ENCODE results near the gene PIK3R5. TPM values are rescaled to one million over a fixed set of nuclear protein-coding genes. Genes with fewer than 3 reads are reported as not detected.

The PIK3R5 gene
- total and polyA plus RNA-seq, 3 donors from 2014 or later = 6.1 to 14.0 (median 7.4) TPM

DNA sequence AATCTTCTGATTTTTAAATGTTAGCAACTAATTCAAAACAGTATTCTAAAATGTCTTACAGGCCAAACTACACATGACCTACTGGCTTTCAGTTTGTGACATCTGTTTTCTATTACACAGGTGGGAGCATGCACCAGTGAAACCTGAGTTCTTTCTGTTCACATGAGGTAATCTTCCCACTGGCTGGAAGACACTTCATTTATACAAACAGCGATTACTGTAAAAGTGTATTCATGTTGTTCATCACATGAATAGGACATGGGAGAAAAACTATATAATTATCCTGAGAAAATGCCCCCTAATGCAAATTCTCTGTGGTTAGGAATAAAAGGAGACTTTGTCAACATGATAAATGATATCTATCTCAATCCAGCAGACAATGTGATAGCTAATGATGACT is 11.1 kb upstream of the PIK3R5 start:
- H3K27ac ChIP-seq = no peak overlapping the region
- intact Hi-C loops (cut with DNase I; ENCODE audit: low total_unique reads) = no loop called here
- no peaks in the 10 kb centered on the region for H3K36me3 ChIP-seq (ENCODE audit: low read depth, missing control alignments)
- TF ChIP-seq POLR2A (IDR thresholded peaks at IDR 0.05) = no peak
- TF ChIP-seq, protein P1, sequence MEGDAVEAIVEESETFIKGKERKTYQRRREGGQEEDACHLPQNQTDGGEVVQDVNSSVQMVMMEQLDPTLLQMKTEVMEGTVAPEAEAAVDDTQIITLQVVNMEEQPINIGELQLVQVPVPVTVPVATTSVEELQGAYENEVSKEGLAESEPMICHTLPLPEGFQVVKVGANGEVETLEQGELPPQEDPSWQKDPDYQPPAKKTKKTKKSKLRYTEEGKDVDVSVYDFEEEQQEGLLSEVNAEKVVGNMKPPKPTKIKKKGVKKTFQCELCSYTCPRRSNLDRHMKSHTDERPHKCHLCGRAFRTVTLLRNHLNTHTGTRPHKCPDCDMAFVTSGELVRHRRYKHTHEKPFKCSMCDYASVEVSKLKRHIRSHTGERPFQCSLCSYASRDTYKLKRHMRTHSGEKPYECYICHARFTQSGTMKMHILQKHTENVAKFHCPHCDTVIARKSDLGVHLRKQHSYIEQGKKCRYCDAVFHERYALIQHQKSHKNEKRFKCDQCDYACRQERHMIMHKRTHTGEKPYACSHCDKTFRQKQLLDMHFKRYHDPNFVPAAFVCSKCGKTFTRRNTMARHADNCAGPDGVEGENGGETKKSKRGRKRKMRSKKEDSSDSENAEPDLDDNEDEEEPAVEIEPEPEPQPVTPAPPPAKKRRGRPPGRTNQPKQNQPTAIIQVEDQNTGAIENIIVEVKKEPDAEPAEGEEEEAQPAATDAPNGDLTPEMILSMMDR (IDR thresholded peaks at IDR 0.05) = no peak
- H3K4me1 ChIP-seq = no peaks in the 10 kb centered on the region
- 96 to 97% methylated on average over 1 of the region's 1 CpG for WGBS, 2 donors
- H3K9me3 ChIP-seq = no peaks in the 10 kb centered on the region
- no peak for DNase-seq
- H3K27me3 ChIP-seq = no peaks in the 10 kb centered on the region
- H3K4me3 ChIP-seq = no peak overlapping the region

DNA sequence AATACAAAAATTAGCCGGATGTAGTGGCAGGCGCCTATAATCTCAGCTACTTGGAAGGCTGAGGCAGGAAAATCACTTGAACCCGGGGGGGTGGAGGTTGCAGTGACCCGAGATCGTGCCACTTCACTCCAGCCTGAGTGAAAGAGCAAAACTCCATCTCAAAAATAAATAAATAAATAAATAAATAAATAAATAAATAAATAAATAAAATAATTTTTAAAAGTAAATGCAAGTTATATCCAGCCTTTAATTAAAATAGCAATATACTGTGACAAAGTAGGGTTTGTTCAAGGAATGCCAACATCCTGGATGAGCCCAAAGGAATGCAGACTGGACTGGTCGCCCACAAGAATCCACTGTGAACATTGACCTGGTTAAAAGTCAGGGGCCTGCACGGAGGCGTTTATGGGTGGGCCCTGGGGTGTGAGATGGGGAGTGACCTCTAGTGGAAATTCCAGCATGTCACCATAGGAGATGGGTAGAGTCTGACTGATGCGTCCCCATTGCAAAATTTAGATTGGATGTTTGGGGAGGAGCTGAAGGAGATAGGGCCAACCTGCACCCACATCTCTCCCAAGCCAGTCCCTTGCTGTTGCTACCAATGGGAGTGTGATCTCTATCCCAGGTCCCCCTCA is 9.7 kb upstream of the PIK3R5 start:
- Histone ChIP-seq H3K9me3 (no peaks in the 10 kb centered on the region), H3K36me3 (ENCODE audit: low read depth, missing control alignments) (no peaks in the 10 kb centered on the region), H3K27me3 (no peaks in the 10 kb centered on the region), H3K4me3 (no peak overlapping the region), H3K4me1 (no peaks in the 10 kb centered on the region), H3K27ac (no peak overlapping the region)
- no peak for TF ChIP-seq POLR2A (IDR thresholded peaks at IDR 0.05)
- TF ChIP-seq, protein P1 (IDR thresholded peaks at IDR 0.05) = no peak
- WGBS, 2 donors = 77 to 92% methylated on average over 9 of the region's 9 CpGs
- no peak for DNase-seq
- intact Hi-C loops (cut with DNase I; ENCODE audit: low total_unique reads) = no loop called here

DNA sequence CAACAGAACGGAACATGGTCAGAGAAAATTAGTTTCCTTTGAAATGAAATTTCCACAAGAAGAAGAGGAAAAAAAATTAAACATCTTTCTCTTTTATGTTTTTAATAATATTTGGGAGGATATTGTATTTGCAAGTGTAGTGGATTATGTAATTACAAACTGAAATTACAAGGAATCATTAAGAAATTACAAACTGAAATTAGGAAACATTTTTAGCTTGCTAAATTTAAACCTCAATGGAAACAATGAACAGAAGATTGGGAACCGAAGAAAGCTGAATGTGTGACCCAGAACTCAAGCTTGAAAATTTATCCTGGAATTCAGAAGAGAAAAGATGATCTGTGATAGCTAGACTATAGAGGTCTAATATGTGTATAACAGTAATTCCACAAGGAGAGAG is 4.4 kb upstream of the PIK3R5 start:
- no peak for TF ChIP-seq POLR2A (IDR thresholded peaks at IDR 0.05)
- Histone ChIP-seq H3K27ac (no peak overlapping the region), H3K4me3 (no peak overlapping the region), H3K27me3 (no peaks in the 10 kb centered on the region), H3K4me1 (no peaks in the 10 kb centered on the region), H3K9me3 (no peaks in the 10 kb centered on the region), H3K36me3 (ENCODE audit: low read depth, missing control alignments) (no peaks in the 10 kb centered on the region)
- no peak for DNase-seq
- WGBS, 2 donors = 85 to 87% methylated on average over 2 of the region's 2 CpGs
- intact Hi-C loops (cut with DNase I; ENCODE audit: low total_unique reads) = no loop called here

DNA sequence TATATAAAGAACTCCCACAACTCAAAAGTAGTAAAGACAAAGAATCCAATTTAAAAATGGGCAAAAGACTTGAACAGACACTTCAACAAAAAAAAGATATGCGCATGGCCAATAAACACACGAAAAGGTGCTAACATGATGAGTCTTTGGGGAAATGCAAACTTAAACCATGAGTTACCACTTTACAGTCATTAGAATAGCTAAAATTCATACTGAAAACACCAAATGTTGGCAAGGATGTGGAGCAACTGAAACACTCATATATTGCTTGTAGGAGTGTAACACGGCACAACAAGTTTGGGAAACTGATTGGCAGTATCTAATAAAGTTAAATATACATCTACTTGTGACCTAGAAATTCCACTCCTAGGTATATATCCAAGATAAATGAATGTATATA is 3.0 kb upstream of the PIK3R5 start:
- WGBS, 2 donors = 85 to 87% methylated on average over 3 of the region's 3 CpGs
- DNase-seq = no peak
- intact Hi-C loops (cut with DNase I; ENCODE audit: low total_unique reads) = no loop called here

DNA sequence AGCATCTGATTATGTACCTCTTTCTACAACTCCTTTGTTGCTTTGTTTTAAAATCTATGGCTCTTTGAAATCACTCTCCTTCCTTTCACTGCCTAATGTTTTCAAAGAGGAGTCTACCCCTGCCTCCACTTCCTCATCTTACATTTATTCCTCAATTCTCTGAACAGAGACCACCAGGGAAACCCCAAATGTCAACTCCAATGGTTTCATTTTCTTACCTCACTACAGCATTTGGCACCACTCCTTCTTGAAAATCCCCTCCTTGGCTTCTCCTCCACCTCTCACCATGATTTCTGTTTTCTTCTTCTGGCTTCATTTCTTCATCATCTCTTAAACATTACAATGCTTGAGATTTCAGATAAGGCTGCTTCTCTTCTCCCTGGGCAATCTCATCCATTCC is 2.4 kb upstream of the PIK3R5 start:
- Histone ChIP-seq H3K27ac (no peak overlapping the region), H3K4me1 (no peaks in the 10 kb centered on the region), H3K27me3 (no peaks in the 10 kb centered on the region), H3K4me3 (no peak overlapping the region), H3K36me3 (ENCODE audit: low read depth, missing control alignments) (no peaks in the 10 kb centered on the region), H3K9me3 (no peaks in the 10 kb centered on the region)
- no peak for TF ChIP-seq POLR2A (IDR thresholded peaks at IDR 0.05)
- TF ChIP-seq, protein P1 (IDR thresholded peaks at IDR 0.05) = no peak
- no peak for DNase-seq
- intact Hi-C loops (cut with DNase I; ENCODE audit: low total_unique reads) = no loop called here

More for the DNA sequence above, 3.0 kb upstream of the PIK3R5 start:
- Histone ChIP-seq H3K9me3 (no peaks in the 10 kb centered on the region), H3K4me3 (no peak overlapping the region), H3K36me3 (ENCODE audit: low read depth, missing control alignments) (no peaks in the 10 kb centered on the region), H3K4me1 (no peaks in the 10 kb centered on the region), H3K27ac (no peak overlapping the region), H3K27me3 (no peaks in the 10 kb centered on the region)
- TF ChIP-seq, protein P1 (IDR thresholded peaks at IDR 0.05) = no peak
- no peak for TF ChIP-seq POLR2A (IDR thresholded peaks at IDR 0.05)
